Adrenal gland (tissue), 12 donors: ENCODE results near the gene SPIN4. TPM values are rescaled to one million over a fixed set of nuclear protein-coding genes. Genes with fewer than 3 reads are reported as not detected.

Experiments
- DNase-seq, 7 donors: peaks; one replicate each; pipeline ENCODE4 v3.0.0-alpha.2; 2019 to 2020
- H3K27ac ChIP-seq, 5 donors: fragments of 200-600 bp; sonication (generic) in 4 of 5; 1 replicate in 3 of 5; 2 replicates in 2 of 5; pipeline versions ENCODE4 v1.5.1 to v1.8.0; 2016 to 2020; ENCODE audit warnings: mild to moderate bottlenecking in 1 of 5
- H3K27me3 ChIP-seq: fragments of 200-600 bp; 2 replicates; pipeline ENCODE4 v1.8.0; 2021
- H3K36me3 ChIP-seq, 2 donors: fragments of 200-600 bp; replicated peaks in 1 of 2; 1 replicate in 1 of 2; 2 replicates in 1 of 2; pipeline versions ENCODE4 v1.5.1 to v1.8.0; 2018 to 2022
- H3K4me1 ChIP-seq, 2 donors: fragments of 200-600 bp; replicated peaks in 1 of 2; 1 replicate in 1 of 2; 2 replicates in 1 of 2; pipeline versions ENCODE4 v1.5.1 to v1.8.0; 2018 to 2021
- H3K4me3 ChIP-seq, 4 donors: fragments of 200-600 bp; sonication (generic) in 3 of 4; one replicate each; pipeline ENCODE4 v1.5.1; 2016 to 2018
- H3K9me3 ChIP-seq, 3 donors: fragments of 200-600 bp; sonication (generic) in 1 of 3; replicated peaks in 1 of 3; 1 replicate in 2 of 3; 2 replicates in 1 of 3; pipeline versions ENCODE4 v1.5.1 to v1.8.0; 2016 to 2021
- CTCF ChIP-seq, 6 experiments: fragments of 450-650 bp in 4 of 6; fragments of 200-600 bp in 2 of 6; sonication (generic) in 1 of 6; IDR thresholded peaks; 1 replicate in 5 of 6; 2 replicates in 1 of 6; pipeline versions ENCODE4 v1.5.1 to v1.8.0; 2016 to 2021; ENCODE audit warnings: antibody characterized with exemption in 6 of 6, mild to moderate bottlenecking in 2 of 6, moderate library complexity in 1 of 6
- POLR2A ChIP-seq, 2 donors: fragments of 450-650 bp; IDR thresholded peaks; one replicate each; pipeline ENCODE4 v1.6.1; 2017; ENCODE audit warnings: antibody characterized with exemption in 2 of 2, mild to moderate bottlenecking in 2 of 2, moderate library complexity in 1 of 2
- WGBS, 4 donors: extraction: QIAGEN DNeasy Blood & Tissue Kit in 2 of 4; methylation state at CpG; one replicate each; pipeline versions ENCODE4 v1.1.5 to v1.1.7; 2013 to 2017; 5-methylcytosine and 5-hydroxymethylcytosine counted together
- intact Hi-C, 2 donors: fragments of 100-400 bp; cut with DNase I; formaldehyde crosslinking; loops; one replicate each; pipeline versions ENCODE4 v1.14.1 to v1.15.0; 2022 to 2023
- polyA plus RNA-seq, 3 donors: library from polyadenylated mRNA; stranded (reverse); fragments of 200-250 nt in 2 of 3; fragments of 350-450 nt in 1 of 3; fragmentation: Illumina TruSeq in 1 of 3; extraction: RNeasy Lipid Tissue Mini Kit (QIAGEN cat#74804) in 1 of 3; gene quantifications; one replicate each; pipeline ENCODE4 v1.2.3, GENCODE V29; 2013 to 2014
- total RNA-seq, 9 donors: library from RNA; depleted of rRNA in 4 of 9; stranded (reverse); fragments of >200 nt in 4 of 9; fragments of 120-200 nt in 1 of 9; fragmentation: NEBNext Ultra II Directional in 1 of 9; extraction: Animal tissue kit (Norgen Biotek cat#: 25700) in 1 of 9; gene quantifications; one replicate each; pipeline versions ENCODE4 v1.1.0 to v1.2.4, GENCODE V29; 2013 to 2023
- donor health status: healthy with polysubstance abuse.
- donor health status: Bipolar disorder and iron deficiency.
- donor health status: DM: yes; HTN: yes; CAD: no.
- donor health status: DM: no; HTN: no; CAD: no.
- donor health status: DM: no; HTN: no; CAD: no.
- donor health status: DM: yes; HTN: yes; CAD: no.

The SPIN4 gene
- total and polyA plus RNA-seq, 12 donors = 0.54 to 4.9 (median 2.2) TPM

- Histone ChIP-seq H3K27me3 (no peaks in the 10 kb centered on the region), H3K4me3 (no peak overlapping the region), H3K9me3 (no peaks in the 10 kb centered on the region), H3K27ac (no peak overlapping the region), H3K4me1 (no peaks in the 10 kb centered on the region), H3K36me3 (no peaks in the 10 kb centered on the region)
- DNase-seq = no peak
- intact Hi-C loops = no loop called here
- TF ChIP-seq CTCF (IDR thresholded peaks at IDR 0.05) (no peak), POLR2A (IDR thresholded peaks at IDR 0.05) (no peak)
Observed at GRCh38 chrX:63354484-63354883, 3.4 kb upstream of the SPIN4 start.

GRCh38 chrX:63350465-63350877 is 661 bp downstream of the SPIN4 start:
- no peaks in the 10 kb centered on the region for H3K27me3 ChIP-seq
- TF ChIP-seq CTCF (IDR thresholded peaks at IDR 0.05) (no peak), POLR2A (IDR thresholded peaks at IDR 0.05) (no peak)
- H3K36me3 ChIP-seq = no peaks in the 10 kb centered on the region
- no peaks in the 10 kb centered on the region for H3K4me1 ChIP-seq
- intact Hi-C loops = no loop called here
- WGBS, 4 donors = 0 to 41% (median 14%) methylated on average over 7 to 20 of the region's 20 CpGs
- H3K27ac ChIP-seq = peak overlapping the region in 3 of 5 donors; percentile 71 to 91 (median 77)
- peak overlapping the region in 3 of 4 donors; percentile 15 to 64 (median 47) for H3K4me3 ChIP-seq
- H3K9me3 ChIP-seq = no peaks in the 10 kb centered on the region
- peak in 5 of 7 donors; percentile 2 to 49 (median 19) for DNase-seq

- no peaks in the 10 kb centered on the region for H3K36me3 ChIP-seq
- no peaks in the 10 kb centered on the region for H3K9me3 ChIP-seq
- TF ChIP-seq POLR2A (IDR thresholded peaks at IDR 0.05) (no peak), CTCF (IDR thresholded peaks at IDR 0.05) (no peak)
- no peak for DNase-seq
- no peak overlapping the region for H3K4me3 ChIP-seq
- 48 to 76% (median 61%) methylated on average over 3 of the region's 3 CpGs for WGBS, 4 donors
- H3K4me1 ChIP-seq = no peaks in the 10 kb centered on the region
- no peak overlapping the region for H3K27ac ChIP-seq
- intact Hi-C loops = no loop called here
- H3K27me3 ChIP-seq = no peaks in the 10 kb centered on the region
Observed at GRCh38 chrX:63349307-63349706, 1.8 kb downstream of the SPIN4 start.

GRCh38 chrX:63330681-63331080 is 20.5 kb downstream of the SPIN4 start:
- Histone ChIP-seq H3K4me1 (no peaks in the 10 kb centered on the region), H3K9me3 (no peaks in the 10 kb centered on the region), H3K27me3 (no peaks in the 10 kb centered on the region), H3K4me3 (no peak overlapping the region), H3K36me3 (no peaks in the 10 kb centered on the region), H3K27ac (no peak overlapping the region)
- intact Hi-C loops = no loop called here
- no peak for DNase-seq
- 76 to 100% (median 82%) methylated on average over 1 to 8 of the region's 8 CpGs for WGBS, 4 donors
- TF ChIP-seq POLR2A (IDR thresholded peaks at IDR 0.05) = no peak
- no peak for TF ChIP-seq CTCF (IDR thresholded peaks at IDR 0.05)
